ENCODE results near the gene USE1. TPM values are rescaled to one million over a fixed set of nuclear protein-coding genes. Genes with fewer than 3 reads are reported as not detected.

The USE1 gene
- polyA plus RNA-seq, 2 of the 4 experiments (the other 2 are of a cell fraction): 10.1 to 16.5 TPM

- no peak for TF ChIP-seq HOXA7 (CRISPR knock-in tag; IDR thresholded peaks at IDR 0.05)
- peak; percentile 10 for TF ChIP-seq MAFK (IDR thresholded peaks at IDR 0.05; ENCODE audit: partially characterized antibody)
- no peaks in the 10 kb centered on the region for H3K9me3 ChIP-seq
- ChIA-PET POLR2A (no interaction called here), CTCF (interaction anchor here (0.6 to 1.1 kb wide), 2 partner anchors 9 to 128 kb away, joined by 3 read pairs; no protein-coding TSS in a partner anchor)
- no peak overlapping the region for H3K4me3 ChIP-seq
- DNase-seq (ENCODE audit: low read depth in 1 of 2, low spot score in 1 of 2) (no peak), ATAC-seq (no peak), FAIRE-seq (no peak)
- WGBS (ENCODE audit: missing lambda C conversion rate): 94% methylated on average over 22 of the region's 22 CpGs
- H3K27ac ChIP-seq: no peak overlapping the region
- no peaks in the 10 kb centered on the region; the same call in 2 of the 3 replicates for H3K4me1 ChIP-seq
- no peak overlapping the region for H3K4me2 ChIP-seq
These were observed 34.0 kb upstream of the USE1 start for GRCh38 chr19:17180997-17181702.

- no peak for DNase-seq (ENCODE audit: low read depth in 1 of 2, low spot score in 1 of 2)
- WGBS (ENCODE audit: missing lambda C conversion rate): 91% methylated on average over 12 of the region's 14 CpGs
- ATAC-seq: peak in 1 of 2 experiments; percentile 51; a peak in 2 of 6 replicates
- Histone ChIP-seq H3K4me1 (no peaks in the 10 kb centered on the region; the same call in 2 of the 3 replicates), H3K4me2 (no peak overlapping the region), H3K4me3 (no peak overlapping the region), H3K27ac (no peak overlapping the region), H3K9me3 (no peaks in the 10 kb centered on the region)
- TF ChIP-seq CBX2 (IDR thresholded peaks at IDR 0.05; ENCODE audit: borderline replicate concordance, low read depth): no peak
- TF ChIP-seq HEYL (CRISPR knock-in tag; IDR thresholded peaks at IDR 0.05): no peak
- no peak for TF ChIP-seq ZNF302 (CRISPR knock-in tag; IDR thresholded peaks at IDR 0.05)
- TF ChIP-seq CTCF (IDR thresholded peaks at IDR 0.05): no peak
- TF ChIP-seq SMC3 (IDR thresholded peaks at IDR 0.05): no peak
- no peak for TF ChIP-seq REST (IDR thresholded peaks at IDR 0.05)
- TF ChIP-seq JUN (IDR thresholded peaks at IDR 0.05): no peak
- TF ChIP-seq RAD21 (conservative IDR thresholded peaks at IDR 0.05 in 1 of 2, IDR thresholded peaks at IDR 0.05 in 1 of 2): no peak
- CTCF ChIA-PET: no interaction called here
- FAIRE-seq: no peak
- POLR2A ChIA-PET: interaction anchor here (0.6 kb wide), 1 partner anchor 109 kb away, joined by 4 read pairs; no protein-coding TSS in a partner anchor
These were observed 31.8 kb upstream of the USE1 start for GRCh38 chr19:17183271-17183761.

- no peaks in the 10 kb centered on the region for H3K9me3 ChIP-seq
- H3K27ac ChIP-seq: no peak overlapping the region
- no peak overlapping the region for H3K4me3 ChIP-seq
- 96% methylated on average over 11 of the region's 11 CpGs for WGBS (ENCODE audit: missing lambda C conversion rate)
- ChIA-PET POLR2A (interaction anchor here (0.6 kb wide), 1 partner anchor 109 kb away, joined by 4 read pairs; no protein-coding TSS in a partner anchor), CTCF (interaction anchor here (0.6 to 1.2 kb wide), 3 partner anchors 8 to 1277 kb away, joined by 3 read pairs; no protein-coding TSS in a partner anchor)
- FAIRE-seq (no peak), DNase-seq (ENCODE audit: low read depth in 1 of 2, low spot score in 1 of 2) (no peak), ATAC-seq (no peak)
- no peak overlapping the region for H3K4me2 ChIP-seq
- no peaks in the 10 kb centered on the region; the same call in 2 of the 3 replicates for H3K4me1 ChIP-seq
- no peak for TF ChIP-seq RARB (CRISPR knock-in tag; IDR thresholded peaks at IDR 0.05)
- TF ChIP-seq TP53 (CRISPR knock-in tag; IDR thresholded peaks at IDR 0.05): no peak
- TF ChIP-seq HEYL (CRISPR knock-in tag; IDR thresholded peaks at IDR 0.05): no peak
- TF ChIP-seq ESRRA (IDR thresholded peaks at IDR 0.05; ENCODE audit: borderline replicate concordance, low read length): no peak
- no peak for TF ChIP-seq RNF2 (IDR thresholded peaks at IDR 0.05; ENCODE audit: borderline replicate concordance, low read depth)
- TF ChIP-seq BHLHE40 (IDR thresholded peaks at IDR 0.05; ENCODE audit: low read depth, low read length): no peak
- TF ChIP-seq EHF (CRISPR knock-in tag; IDR thresholded peaks at IDR 0.05): no peak
- TF ChIP-seq NR3C1 (IDR thresholded peaks at IDR 0.05): no peak
- TF ChIP-seq CTCF (IDR thresholded peaks at IDR 0.05): no peak
- no peak for TF ChIP-seq FOSL2 (IDR thresholded peaks at IDR 0.05)
- TF ChIP-seq FOSL2 (CRISPR knock-in tag; IDR thresholded peaks at IDR 0.05): no peak
- TF ChIP-seq RFX5 (IDR thresholded peaks at IDR 0.05): no peak
- TF ChIP-seq ATOH8 (CRISPR knock-in tag; IDR thresholded peaks at IDR 0.05; ENCODE audit: low read depth): no peak
These were observed 31.3 kb upstream of the USE1 start for GRCh38 chr19:17183858-17184321.
